Fibroblast of skin of left quadriceps (primary cell): ENCODE data around the gene SEC14L1.
A peak's percentile ranks its signal among the peaks of the same experiment; 100 is the strongest.

Source experiments
- DNase-seq, 2 experiments: peaks; one replicate each; pipeline ENCODE4 v3.0.0-alpha.2; 2013; ENCODE audit warnings: low read depth in 2 of 2

The SEC14L1 gene

GRCh38 chr17:77213778-77214132, 73.0 kb downstream of the SEC14L1 start:
- DNase-seq, result no peak

- DNase-seq, result no peak
These were observed 73.6 kb downstream of the SEC14L1 start for GRCh38 chr17:77214328-77214727.

- DNase-seq, result no peak
These were observed 74.0 kb downstream of the SEC14L1 start for GRCh38 chr17:77214743-77215142.

- no peak for DNase-seq
These were observed 74.5 kb downstream of the SEC14L1 start for GRCh38 chr17:77215281-77215680.

- no peak for DNase-seq
These were observed 75.7 kb downstream of the SEC14L1 start for GRCh38 chr17:77216486-77216885.

- DNase-seq, result no peak
These were observed 76.4 kb downstream of the SEC14L1 start for GRCh38 chr17:77217123-77217522.

GRCh38 chr17:77217566-77217965, 76.8 kb downstream of the SEC14L1 start:
- DNase-seq, result no peak

- DNase-seq, result no peak
These were observed 78.1 kb downstream of the SEC14L1 start for GRCh38 chr17:77218902-77219301.

GRCh38 chr17:77222356-77222755, 81.6 kb downstream of the SEC14L1 start:
- peak; percentile 48 to 54 for DNase-seq

- no peak for DNase-seq
These were observed 83.1 kb downstream of the SEC14L1 start for GRCh38 chr17:77223642-77224420.

GRCh38 chr17:77225265-77225664, 84.5 kb downstream of the SEC14L1 start:
- no peak for DNase-seq

GRCh38 chr17:77227461-77228240, 86.9 kb downstream of the SEC14L1 start:
- no peak for DNase-seq

GRCh38 chr17:77228241-77228752, 87.5 kb downstream of the SEC14L1 start:
- no peak for DNase-seq

GRCh38 chr17:77228816-77229215, 88.0 kb downstream of the SEC14L1 start:
- no peak for DNase-seq

GRCh38 chr17:77229786-77230435, 89.1 kb downstream of the SEC14L1 start:
- no peak for DNase-seq

GRCh38 chr17:77230436-77230830, 89.7 kb downstream of the SEC14L1 start:
- no peak for DNase-seq

- no peak for DNase-seq
These were observed 90.5 kb downstream of the SEC14L1 start for GRCh38 chr17:77231076-77231871.

- DNase-seq, result no peak
These were observed 92.4 kb downstream of the SEC14L1 start for GRCh38 chr17:77233127-77233526.

GRCh38 chr17:77233635-77234334, 93.0 kb downstream of the SEC14L1 start:
- no peak for DNase-seq

- DNase-seq, result no peak
These were observed 93.9 kb downstream of the SEC14L1 start for GRCh38 chr17:77234695-77235094.

- DNase-seq, result peak; percentile 93 to 95
These were observed 94.7 kb downstream of the SEC14L1 start for GRCh38 chr17:77235370-77235941.
